ENCODE data around the gene FHAD1. TPM values are rescaled to one million over a fixed set of nuclear protein-coding genes. Genes with fewer than 3 reads are reported as not detected.

Gene FHAD1
- total and polyA plus RNA-seq, 10 of the 15 experiments (the other 5 are each of a cell fraction or from before 2014, with no cell fraction given): 0.09 to 1.0 (median 0.32) TPM; not detected in 2

DNA sequence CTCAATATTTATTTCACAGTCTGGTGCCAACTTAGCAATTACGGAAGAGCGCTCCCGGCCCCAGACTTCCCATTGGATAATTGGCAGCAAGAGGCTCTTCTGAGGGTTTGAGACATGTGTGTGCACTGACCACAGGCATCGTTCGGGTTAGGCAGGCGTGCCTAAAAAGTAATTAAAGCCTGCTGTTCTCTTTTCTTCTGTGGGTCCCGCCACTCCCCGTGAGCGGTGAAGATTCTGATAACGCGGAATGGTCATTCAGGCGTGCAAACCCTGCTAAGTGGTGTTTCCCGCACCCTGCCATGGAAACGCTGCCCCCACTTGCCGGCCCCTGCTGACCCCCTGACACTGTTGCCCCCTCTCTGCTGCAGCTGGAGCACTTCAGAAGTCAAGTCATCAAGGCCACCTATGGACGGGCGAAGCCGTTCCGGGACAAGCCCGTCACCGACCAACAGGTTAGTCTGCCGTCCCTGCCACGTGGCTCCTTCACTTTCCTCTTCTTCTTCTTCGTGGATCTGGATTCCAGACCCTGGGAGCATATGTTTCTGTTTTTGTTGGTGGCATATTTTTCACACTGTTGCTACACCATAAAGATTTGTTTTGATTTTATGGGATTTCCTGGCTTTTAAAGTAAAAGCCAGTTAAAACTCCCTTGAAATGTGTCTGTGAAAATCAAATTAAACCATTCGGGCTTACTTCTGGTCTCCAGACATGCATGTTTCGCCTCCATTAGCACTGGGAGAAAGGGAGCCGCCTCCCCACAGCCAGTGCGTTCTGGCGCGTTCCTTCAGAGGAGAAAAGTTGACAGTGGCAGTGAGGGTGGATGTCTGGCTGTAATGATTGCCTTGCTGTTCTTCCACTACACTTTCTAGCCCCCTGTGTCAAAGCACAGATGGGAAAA, 79.9 kb downstream of the FHAD1 start:
- Histone ChIP-seq H3K79me2 (ENCODE audit: control insufficient read depth, insufficient read depth, low read length) (no peaks in the 10 kb centered on the region), H3K27me3 (replicated peaks in 1 of 2; ENCODE audit: control insufficient read depth in 2 of 2, insufficient read depth in 2 of 2, low read length in 1 of 2) (peaks cover 0 to 2% of the 10 kb centered on the region in 2 experiments; a peak in 1 of 4 replicates), H3K4me2 (ENCODE audit: control insufficient read depth, insufficient read depth) (no peak overlapping the region), H2AFZ (ENCODE audit: control insufficient read depth, low read depth, low read length) (no peak overlapping the region), H3K4me3 (no peak overlapping the region), H3K36me3 (ENCODE audit: control insufficient read depth in 2 of 2, insufficient read depth in 2 of 2, low read length in 1 of 2) (no peaks in the 10 kb centered on the region), H3K9me3 (replicated peaks; ENCODE audit: control insufficient read depth, insufficient read depth, low read length) (no peaks in the 10 kb centered on the region), H4K20me1 (ENCODE audit: control insufficient read depth, insufficient read depth) (no peaks in the 10 kb centered on the region; the same call in 1 of the 2 replicates), H3K4me1 (ENCODE audit: control insufficient read depth, insufficient read depth, low read length) (no peaks in the 10 kb centered on the region), H3K9ac (ENCODE audit: control insufficient read depth, insufficient read depth, low read length) (no peak overlapping the region), H3K27ac (ENCODE audit: control insufficient read depth, insufficient read depth) (no peak overlapping the region)
- intact Hi-C loops (cut with micrococcal nuclease; ENCODE audit: unreplicated experiment): no loop called here
- ChIA-PET SMC1A (ENCODE audit: uncharacterized antibody, unreplicated experiment) (interaction anchor here (0.7 kb wide), 1 partner anchor 104 kb away, joined by 4 read pairs; no protein-coding TSS in a partner anchor), RAD21 (ENCODE audit: unreplicated experiment) (no interaction called here), POLR2A (no interaction called here), CTCF (no interaction called here)
- 57% methylated on average over 30 of the region's 30 CpGs for WGBS (ENCODE audit: insufficient coverage, insufficient replicate concordance, low lambda C conversion rate, missing lambda C conversion rate)
- DNase-seq (ENCODE audit: low read depth, low spot score): no peak
- no TSS peak for BruUV-seq (replicated peaks)
- in situ Hi-C loops (cut with MboI): loop anchor here (5.0 kb wide), 1 partner anchor 100 kb away; no protein-coding TSS in a partner anchor
- FAIRE-seq: no peak
- ATAC-seq: no peak
- TF ChIP-seq, protein P1, sequence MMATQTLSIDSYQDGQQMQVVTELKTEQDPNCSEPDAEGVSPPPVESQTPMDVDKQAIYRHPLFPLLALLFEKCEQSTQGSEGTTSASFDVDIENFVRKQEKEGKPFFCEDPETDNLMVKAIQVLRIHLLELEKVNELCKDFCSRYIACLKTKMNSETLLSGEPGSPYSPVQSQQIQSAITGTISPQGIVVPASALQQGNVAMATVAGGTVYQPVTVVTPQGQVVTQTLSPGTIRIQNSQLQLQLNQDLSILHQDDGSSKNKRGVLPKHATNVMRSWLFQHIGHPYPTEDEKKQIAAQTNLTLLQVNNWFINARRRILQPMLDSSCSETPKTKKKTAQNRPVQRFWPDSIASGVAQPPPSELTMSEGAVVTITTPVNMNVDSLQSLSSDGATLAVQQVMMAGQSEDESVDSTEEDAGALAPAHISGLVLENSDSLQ (IDR thresholded peaks at IDR 0.05): no peak
- TF ChIP-seq MEF2B (IDR thresholded peaks at IDR 0.05; ENCODE audit: partially characterized antibody, poor library complexity, severe bottlenecking) (no peak), ZZZ3 (IDR thresholded peaks at IDR 0.05; ENCODE audit: control insufficient read depth, insufficient read length, low read depth) (no peak), NFYB (IDR thresholded peaks at IDR 0.05; ENCODE audit: insufficient read depth, low read depth, low read length) (no peak), TARDBP (IDR thresholded peaks at IDR 0.05; ENCODE audit: borderline replicate concordance) (no peak), LARP7 (IDR thresholded peaks at IDR 0.05) (no peak), KAT2A (conservative IDR thresholded peaks at IDR 0.05; ENCODE audit: control insufficient read depth, low read depth, low read length) (no peak), HSF1 (IDR thresholded peaks at IDR 0.05; ENCODE audit: low read depth, low read length) (no peak), NFYA (IDR thresholded peaks at IDR 0.05; ENCODE audit: borderline replicate concordance, low read depth, low read length) (no peak), ATF2 (IDR thresholded peaks at IDR 0.05; ENCODE audit: low read length) (no peak), MYC (IDR thresholded peaks at IDR 0.05; ENCODE audit: insufficient read depth, insufficient read length, insufficient replicate concordance, low read length, severe bottlenecking) (no peak)
- TF ChIP-seq, protein P2, sequence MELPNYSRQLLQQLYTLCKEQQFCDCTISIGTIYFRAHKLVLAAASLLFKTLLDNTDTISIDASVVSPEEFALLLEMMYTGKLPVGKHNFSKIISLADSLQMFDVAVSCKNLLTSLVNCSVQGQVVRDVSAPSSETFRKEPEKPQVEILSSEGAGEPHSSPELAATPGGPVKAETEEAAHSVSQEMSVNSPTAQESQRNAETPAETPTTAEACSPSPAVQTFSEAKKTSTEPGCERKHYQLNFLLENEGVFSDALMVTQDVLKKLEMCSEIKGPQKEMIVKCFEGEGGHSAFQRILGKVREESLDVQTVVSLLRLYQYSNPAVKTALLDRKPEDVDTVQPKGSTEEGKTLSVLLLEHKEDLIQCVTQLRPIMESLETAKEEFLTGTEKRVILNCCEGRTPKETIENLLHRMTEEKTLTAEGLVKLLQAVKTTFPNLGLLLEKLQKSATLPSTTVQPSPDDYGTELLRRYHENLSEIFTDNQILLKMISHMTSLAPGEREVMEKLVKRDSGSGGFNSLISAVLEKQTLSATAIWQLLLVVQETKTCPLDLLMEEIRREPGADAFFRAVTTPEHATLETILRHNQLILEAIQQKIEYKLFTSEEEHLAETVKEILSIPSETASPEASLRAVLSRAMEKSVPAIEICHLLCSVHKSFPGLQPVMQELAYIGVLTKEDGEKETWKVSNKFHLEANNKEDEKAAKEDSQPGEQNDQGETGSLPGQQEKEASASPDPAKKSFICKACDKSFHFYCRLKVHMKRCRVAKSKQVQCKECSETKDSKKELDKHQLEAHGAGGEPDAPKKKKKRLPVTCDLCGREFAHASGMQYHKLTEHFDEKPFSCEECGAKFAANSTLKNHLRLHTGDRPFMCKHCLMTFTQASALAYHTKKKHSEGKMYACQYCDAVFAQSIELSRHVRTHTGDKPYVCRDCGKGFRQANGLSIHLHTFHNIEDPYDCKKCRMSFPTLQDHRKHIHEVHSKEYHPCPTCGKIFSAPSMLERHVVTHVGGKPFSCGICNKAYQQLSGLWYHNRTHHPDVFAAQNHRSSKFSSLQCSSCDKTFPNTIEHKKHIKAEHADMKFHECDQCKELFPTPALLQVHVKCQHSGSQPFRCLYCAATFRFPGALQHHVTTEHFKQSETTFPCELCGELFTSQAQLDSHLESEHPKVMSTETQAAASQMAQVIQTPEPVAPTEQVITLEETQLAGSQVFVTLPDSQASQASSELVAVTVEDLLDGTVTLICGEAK (IDR thresholded peaks at IDR 0.05; ENCODE audit: borderline replicate concordance): no peak
- TF ChIP-seq, protein P3, sequence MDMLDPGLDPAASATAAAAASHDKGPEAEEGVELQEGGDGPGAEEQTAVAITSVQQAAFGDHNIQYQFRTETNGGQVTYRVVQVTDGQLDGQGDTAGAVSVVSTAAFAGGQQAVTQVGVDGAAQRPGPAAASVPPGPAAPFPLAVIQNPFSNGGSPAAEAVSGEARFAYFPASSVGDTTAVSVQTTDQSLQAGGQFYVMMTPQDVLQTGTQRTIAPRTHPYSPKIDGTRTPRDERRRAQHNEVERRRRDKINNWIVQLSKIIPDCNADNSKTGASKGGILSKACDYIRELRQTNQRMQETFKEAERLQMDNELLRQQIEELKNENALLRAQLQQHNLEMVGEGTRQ (IDR thresholded peaks at IDR 0.05; ENCODE audit: borderline replicate concordance, low read depth, low read length): no peak
